OCI-M2 (cell line): Measurements from ENCODE around the gene SCAF1.

Source experiments
- DNase-seq: peaks from one replicate; lab custom pipeline; 2025; ENCODE audit not compliant: unreplicated experiment; lab: John Stamatoyannopoulos, UW

SCAF1 gene

GRCh38 chr19:49645592-49645991 is 3.6 kb downstream of the SCAF1 start:
- no peak for DNase-seq

- no peak for DNase-seq
Measured at GRCh38 chr19:49645995-49646394, 4.0 kb downstream of the SCAF1 start.

- DNase-seq, result no peak
Measured at GRCh38 chr19:49646586-49646985, 4.6 kb downstream of the SCAF1 start.

GRCh38 chr19:49651029-49651819 is 9.2 kb downstream of the SCAF1 start:
- DNase-seq, result no peak

DNA sequence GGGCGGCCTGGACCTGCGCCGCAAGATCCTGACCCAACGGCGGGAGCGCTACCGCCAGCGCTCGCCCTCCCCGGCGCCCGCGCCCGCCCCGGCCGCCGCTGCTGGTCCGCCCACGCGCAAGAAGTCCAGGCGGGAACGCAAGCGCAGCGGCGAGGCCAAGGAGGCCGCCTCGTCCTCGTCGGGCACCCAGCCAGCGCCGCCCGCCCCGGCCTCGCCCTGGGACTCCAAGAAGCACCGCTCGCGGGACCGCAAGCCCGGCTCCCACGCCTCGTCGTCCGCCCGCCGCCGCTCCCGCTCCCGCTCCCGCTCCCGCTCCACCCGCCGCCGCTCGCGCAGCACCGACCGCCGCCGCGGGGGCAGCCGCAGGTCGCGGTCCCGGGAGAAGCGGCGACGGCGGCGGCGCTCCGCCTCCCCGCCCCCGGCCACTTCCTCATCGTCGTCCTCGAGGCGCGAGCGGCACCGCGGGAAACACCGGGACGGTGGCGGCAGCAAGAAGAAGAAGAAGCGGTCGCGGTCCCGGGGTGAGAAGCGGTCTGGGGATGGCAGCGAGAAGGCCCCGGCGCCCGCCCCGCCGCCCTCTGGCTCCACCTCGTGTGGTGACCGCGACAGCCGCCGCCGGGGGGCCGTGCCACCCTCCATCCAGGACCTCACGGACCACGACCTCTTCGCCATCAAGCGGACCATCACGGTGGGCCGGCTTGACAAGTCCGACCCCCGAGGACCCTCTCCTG is 10.0 kb downstream of the SCAF1 start:
- no peak for DNase-seq

GRCh38 chr19:49652551-49653465 is 10.8 kb downstream of the SCAF1 start:
- no peak for DNase-seq

- DNase-seq, result no peak
Measured at GRCh38 chr19:49653466-49653806, 11.4 kb downstream of the SCAF1 start.

DNA sequence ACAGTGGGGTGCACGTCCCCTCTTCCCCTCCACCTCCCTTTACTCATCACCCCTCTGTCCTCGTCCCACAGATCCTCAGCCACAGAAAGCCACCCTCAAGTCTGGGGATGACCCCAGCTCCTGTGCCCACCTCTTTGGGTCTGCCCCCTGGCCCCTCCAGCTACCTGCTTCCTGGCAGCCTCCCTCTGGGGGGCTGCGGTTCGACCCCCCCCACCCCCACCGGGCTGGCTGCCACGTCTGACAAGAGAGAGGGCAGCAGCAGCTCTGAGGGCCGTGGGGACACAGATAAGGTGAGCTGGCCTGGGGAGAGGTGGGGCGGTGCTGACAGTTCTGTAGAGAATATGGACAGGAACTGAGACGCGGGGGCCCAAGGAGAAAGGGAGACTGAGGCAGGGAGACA is 12.6 kb downstream of the SCAF1 start:
- DNase-seq, result no peak

GRCh38 chr19:49655570-49656455 is 13.8 kb downstream of the SCAF1 start:
- no peak for DNase-seq

- no peak for DNase-seq
Measured at GRCh38 chr19:49656456-49657109, 14.6 kb downstream of the SCAF1 start.

DNA sequence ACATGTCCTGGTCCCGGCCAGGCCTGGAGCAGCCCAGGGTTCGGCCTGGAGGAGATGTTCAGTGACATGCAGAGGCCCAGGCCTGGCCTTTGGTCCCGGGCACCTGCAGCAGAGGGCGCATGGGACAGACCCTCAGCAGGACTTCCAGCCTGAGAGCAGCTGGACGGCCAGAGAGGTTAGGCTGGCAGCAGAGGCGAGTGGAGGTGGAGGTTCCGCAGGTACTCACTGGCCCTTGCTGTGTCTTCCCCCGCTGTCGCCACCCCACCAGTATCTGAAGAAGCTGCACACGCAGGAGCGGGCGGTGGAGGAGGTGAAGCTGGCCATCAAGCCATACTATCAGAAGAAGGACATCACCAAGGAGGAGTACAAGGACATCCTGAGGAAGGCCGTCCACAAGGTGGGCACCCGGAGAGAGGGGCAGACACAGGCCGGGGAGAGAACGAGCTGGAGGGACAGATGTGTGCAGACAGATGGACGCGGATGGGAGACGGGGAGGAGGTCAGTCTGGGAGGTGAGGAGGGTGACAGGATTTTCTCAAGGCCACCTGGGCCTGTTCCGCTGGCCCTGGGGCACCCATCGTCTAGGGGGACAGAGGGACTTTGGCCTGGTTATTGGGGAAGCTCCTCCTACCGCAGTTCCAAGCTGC is 15.6 kb downstream of the SCAF1 start:
- no peak for DNase-seq

DNA sequence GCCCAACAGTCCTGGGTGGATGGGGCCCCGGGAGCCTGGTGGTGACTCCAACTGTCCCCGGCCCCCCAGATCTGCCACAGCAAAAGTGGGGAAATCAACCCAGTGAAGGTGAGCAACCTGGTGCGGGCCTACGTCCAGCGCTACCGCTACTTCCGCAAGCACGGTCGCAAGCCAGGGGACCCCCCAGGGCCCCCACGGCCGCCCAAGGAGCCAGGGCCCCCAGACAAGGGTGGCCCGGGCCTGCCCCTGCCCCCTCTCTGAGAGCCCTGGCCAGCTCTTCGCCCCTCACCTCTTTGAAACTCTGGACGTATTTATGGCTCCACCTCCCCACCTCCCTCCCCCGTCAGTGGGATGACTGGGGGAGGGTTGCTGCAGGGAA is 16.1 kb downstream of the SCAF1 start:
- no peak for DNase-seq

DNA sequence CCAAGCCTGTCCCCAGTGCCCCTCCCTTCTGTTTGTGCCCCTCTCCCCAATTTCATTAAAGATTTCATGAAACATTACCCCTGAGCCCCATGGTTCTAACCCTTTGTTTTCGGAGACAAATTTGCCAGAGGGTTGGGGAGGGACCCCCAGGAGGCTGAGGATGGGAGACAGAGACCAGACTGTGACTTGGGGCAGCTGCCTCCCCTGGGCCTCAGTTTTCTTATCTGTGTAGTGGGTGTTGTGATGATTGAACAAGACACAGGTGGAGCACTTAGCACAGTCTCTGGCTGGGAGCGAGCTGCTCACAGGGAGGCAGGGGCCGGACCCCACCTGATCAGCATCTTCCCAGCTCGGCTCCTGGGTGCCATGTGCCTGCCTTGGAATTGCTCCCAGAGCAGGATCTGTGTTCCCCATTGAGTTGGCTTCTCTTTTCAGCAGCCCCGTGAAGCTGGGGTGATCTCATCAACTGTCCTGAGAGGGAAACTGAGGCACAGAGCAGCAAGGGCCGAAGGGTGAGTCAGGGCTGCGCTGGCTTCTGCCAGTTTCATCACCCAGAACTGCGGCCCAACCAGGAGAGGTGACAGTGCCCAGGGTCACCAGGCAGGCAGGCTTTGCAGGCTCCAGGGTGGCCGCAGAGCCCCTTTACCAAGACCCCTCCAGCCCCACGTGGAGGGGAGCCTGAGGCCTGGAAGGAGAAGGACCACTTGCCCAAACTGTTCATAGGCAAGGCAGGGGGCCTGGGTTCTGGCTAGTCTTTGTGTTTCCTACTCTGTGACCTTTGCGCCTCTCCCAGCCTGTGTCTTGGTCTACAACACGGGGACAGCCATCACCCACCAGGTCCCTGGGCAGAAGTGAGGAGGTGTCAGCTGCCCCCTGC is 16.8 kb downstream of the SCAF1 start:
- DNase-seq, result no peak

DNA sequence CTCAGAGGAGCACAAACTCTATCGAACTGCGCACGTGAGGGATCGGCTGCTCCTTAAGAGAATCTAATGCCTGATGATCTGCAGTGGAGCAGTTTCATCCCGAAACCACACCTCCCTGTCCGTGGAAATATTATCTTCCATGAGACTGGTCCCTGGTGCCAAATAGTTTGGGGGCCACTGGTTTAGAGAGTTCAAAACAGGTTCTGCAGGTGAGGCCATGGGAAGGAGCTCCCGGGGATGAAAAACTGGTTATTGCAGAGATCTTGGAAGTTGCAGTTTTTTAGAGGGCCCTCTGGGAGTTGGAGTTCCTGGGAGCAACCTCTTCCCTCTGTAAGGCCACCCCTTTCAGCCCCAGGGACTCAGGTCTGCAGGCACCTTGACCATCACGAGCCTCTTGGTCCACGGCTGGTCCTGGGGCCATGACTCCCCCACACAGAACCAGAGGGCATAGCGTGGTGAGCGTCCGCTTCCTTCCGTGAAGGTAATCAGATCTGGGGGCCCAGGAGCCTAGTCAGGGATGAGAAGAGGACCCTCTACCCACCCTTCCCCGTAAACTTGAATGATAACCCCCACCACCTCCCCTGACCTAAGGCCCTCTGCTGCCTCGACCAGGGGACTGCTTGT is 18.4 kb downstream of the SCAF1 start:
- DNase-seq, result no peak

DNA sequence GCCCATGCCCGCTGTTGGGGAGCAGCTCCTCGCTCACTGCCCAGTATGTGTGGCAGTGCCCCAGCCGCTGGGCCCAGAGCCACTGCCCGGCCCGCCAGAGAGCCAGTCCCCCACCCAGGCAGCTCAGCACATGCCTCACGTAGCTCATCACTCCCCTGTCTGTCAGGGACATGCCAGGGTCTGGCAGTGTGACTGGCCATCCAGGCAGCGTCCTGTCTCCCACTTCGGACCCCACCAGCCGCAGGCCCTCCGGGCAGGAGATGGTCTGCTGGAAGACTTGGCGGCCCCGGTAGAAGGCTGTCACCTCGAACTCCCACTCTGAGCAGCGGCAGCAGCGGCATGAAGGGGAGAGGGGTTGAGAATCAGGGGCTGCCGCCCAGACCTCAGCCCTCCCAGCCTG is 20.0 kb downstream of the SCAF1 start:
- no peak for DNase-seq

- no peak for DNase-seq
Measured at GRCh38 chr19:49663224-49663623, 21.2 kb downstream of the SCAF1 start.

DNA sequence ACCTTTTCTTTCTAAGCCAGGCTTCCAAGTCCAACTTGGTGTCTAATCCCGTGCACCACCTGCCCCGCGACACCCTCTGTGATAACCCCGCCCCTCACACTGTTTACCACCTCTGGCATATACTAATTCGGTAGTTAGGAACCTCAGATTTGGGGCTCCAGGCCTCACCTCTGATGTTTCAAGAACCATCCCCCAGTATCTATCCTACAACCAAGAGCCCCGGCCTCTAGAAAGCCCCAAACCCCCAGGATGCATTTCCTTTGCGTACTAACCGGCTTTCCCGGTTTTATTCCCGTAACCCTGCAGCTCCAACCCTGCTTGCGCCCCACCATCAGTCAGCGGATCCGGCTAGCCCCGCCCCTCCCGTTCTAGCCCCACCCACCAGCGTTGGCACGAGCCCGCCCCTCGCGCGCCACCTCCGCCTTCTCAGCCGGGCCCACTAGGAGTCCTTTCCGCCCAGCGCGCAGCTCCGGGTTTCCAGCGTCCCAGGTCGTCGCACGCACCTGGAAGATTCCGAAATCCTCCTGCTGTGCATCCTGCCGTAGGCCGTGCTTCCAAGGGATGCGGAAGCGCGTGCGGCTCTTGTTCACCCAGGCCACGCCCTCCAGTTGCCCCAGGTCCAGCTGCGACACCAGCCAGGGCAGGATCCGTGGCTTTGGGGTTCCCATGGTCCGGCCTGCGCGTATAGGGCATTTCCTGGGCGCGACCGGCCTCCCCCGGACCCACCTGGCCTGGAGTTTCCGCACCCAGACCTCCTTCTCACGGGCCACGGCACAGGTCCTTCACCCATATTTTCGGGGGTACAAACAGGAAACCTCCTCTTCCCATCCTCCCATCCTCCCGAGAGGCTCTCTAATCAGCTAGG is 22.4 kb downstream of the SCAF1 start:
- peak; percentile 55 for DNase-seq
